HepG2 (cell line): Measurements from ENCODE around the gene TBCCD1. TPM values are rescaled to one million over a fixed set of nuclear protein-coding genes. Genes with fewer than 3 reads are reported as not detected.

Experiments
- ATAC-seq: fragments of 200-7000 bp; cut with Tn5 transposase; 3 replicates; pipeline ENCODE4 v1.9.1; 2020; ENCODE audit warnings: mild to moderate bottlenecking, moderate library complexity
- BruUV-seq: library from RNA; stranded (reverse); fragments of 400-500 nt; replicated peaks from 2 replicates; lab custom pipeline; 2021; lab: Mats Ljungman, UMichigan
- CTCF ChIA-PET: fragments of 300-600 bp; formaldehyde crosslinking; extraction: SDS; loops from one replicate; lab custom pipeline; 2021; ENCODE audit warnings: low total read pairs, inconsistent platforms, low intra/inter-chr PET ratio; lab: Yijun Ruan, JAX
- POLR2A ChIA-PET: fragments of 350-600 bp; sonication (Branson Sonifier 250); formaldehyde crosslinking; loops from one replicate; lab custom pipeline; 2020; ENCODE audit warnings: antibody characterized with exemption, inconsistent platforms; lab: Yijun Ruan, JAX
- DNase-seq: peaks from one replicate; pipeline ENCODE4 v3.0.0-alpha.2; 2015; ENCODE audit warnings: low spot score
- FAIRE-seq: peaks from 3 replicates; lab custom pipeline; 2011; peaks lifted over from hg19 to GRCh38; lab: Jason Lieb, UNC
- H2AFZ ChIP-seq: one replicate; pipeline ENCODE4 v1.6.1; 2011; ENCODE audit warnings: low read length, inconsistent platforms
- H3K27ac ChIP-seq: fragments of 300-600 bp; 3 replicates; pipeline ENCODE4 v1.8.0; 2011; ENCODE audit warnings: mixed run types, mild to moderate bottlenecking, mixed read lengths, low read length, inconsistent platforms; ENCODE audit not compliant: insufficient read depth; ENCODE audit errors: extremely low read length
- H3K27me3 ChIP-seq, 2 experiments: fragments of 200-600 bp in 1 of 2; 2 replicates in 1 of 2; 3 replicates in 1 of 2; pipeline versions ENCODE4 v1.6.0 to v1.8.0; 2011; ENCODE audit warnings: low read length in 2 of 2, mild to moderate bottlenecking in 2 of 2, moderate library complexity in 2 of 2, inconsistent platforms in 1 of 2; ENCODE audit not compliant: insufficient read depth in 2 of 2, control insufficient read depth in 1 of 2
- H3K36me3 ChIP-seq, 2 experiments: fragments of 200-600 bp in 1 of 2; replicated peaks in 1 of 2; 2 replicates in 1 of 2; 3 replicates in 1 of 2; pipeline versions ENCODE4 v1.5.1 to v1.8.0; 2011; ENCODE audit warnings: low read length in 2 of 2, inconsistent platforms in 1 of 2; ENCODE audit not compliant: insufficient read depth in 2 of 2, control insufficient read depth in 1 of 2
- H3K4me1 ChIP-seq: 2 replicates; pipeline ENCODE4 v1.5.1; 2012; ENCODE audit warnings: low read length, inconsistent platforms; ENCODE audit not compliant: insufficient read depth
- H3K4me2 ChIP-seq: 2 replicates; pipeline ENCODE4 v1.6.0; 2011; ENCODE audit warnings: low read depth, low read length, inconsistent platforms
- H3K4me3 ChIP-seq, 3 experiments: fragments of 200-600 bp in 1 of 3; sonication (generic), shearing (Covaris generic) in 1 of 3; replicated peaks in 1 of 3; 2 replicates each; pipeline ENCODE4 v1.5.1; 2011 to 2016; ENCODE audit warnings: low read length in 3 of 3, inconsistent platforms in 2 of 3, low read depth in 2 of 3, mild to moderate bottlenecking in 2 of 3, control low read depth in 1 of 3, mixed read lengths in 1 of 3; ENCODE audit not compliant: insufficient read depth in 1 of 3
- H3K79me2 ChIP-seq: one replicate; pipeline ENCODE4 v1.6.1; 2011; ENCODE audit warnings: low read length, inconsistent platforms; ENCODE audit not compliant: insufficient read depth
- H3K9ac ChIP-seq: 2 replicates; pipeline ENCODE4 v1.6.0; 2011; ENCODE audit warnings: mild to moderate bottlenecking, low read depth, low read length, inconsistent platforms; ENCODE audit not compliant: insufficient read depth
- H3K9me3 ChIP-seq: 2 replicates; pipeline ENCODE4 v1.5.1; 2012; ENCODE audit warnings: mild to moderate bottlenecking, low read length
- H4K20me1 ChIP-seq: 2 replicates; pipeline ENCODE4 v1.6.0; 2011; ENCODE audit warnings: inconsistent platforms, mild to moderate bottlenecking, low read length, moderate library complexity; ENCODE audit not compliant: insufficient read depth
- BRD4 ChIP-seq: sonication (generic); formaldehyde crosslinking; IDR thresholded peaks from 2 replicates; pipeline ENCODE4 v1.4.0; 2020; ENCODE audit warnings: missing genetic modification reagents
- E2F2 ChIP-seq: sonication (generic); formaldehyde crosslinking; IDR thresholded peaks from 2 replicates; pipeline ENCODE4 v1.4.0; 2020; ENCODE audit warnings: missing genetic modification reagents, borderline replicate concordance
- IRX3 ChIP-seq: sonication (generic); formaldehyde crosslinking; IDR thresholded peaks from 2 replicates; pipeline ENCODE4 v1.8.1; 2023; ENCODE audit warnings: mild to moderate bottlenecking, low read depth, missing genetic modification reagents, borderline replicate concordance
- KDM3A ChIP-seq: IDR thresholded peaks from 2 replicates; pipeline ENCODE4 v1.6.1; 2018; ENCODE audit warnings: low read depth, missing compliant biosample characterization
- RXRB ChIP-seq: IDR thresholded peaks from 2 replicates; pipeline ENCODE4 v1.6.1; 2016; ENCODE audit warnings: borderline replicate concordance, missing genetic modification reagents, missing compliant biosample characterization
- SALL1 ChIP-seq: sonication (generic); formaldehyde crosslinking; IDR thresholded peaks from 2 replicates; pipeline ENCODE4 v1.8.0; 2022; ENCODE audit warnings: mild to moderate bottlenecking, missing genetic modification reagents
- ZBTB38 ChIP-seq: sonication (generic); formaldehyde crosslinking; IDR thresholded peaks from 2 replicates; pipeline ENCODE4 v1.5.1; 2020; ENCODE audit warnings: mild to moderate bottlenecking, missing genetic modification reagents
- ZFP91 ChIP-seq: sonication (generic); formaldehyde crosslinking; IDR thresholded peaks from 2 replicates; pipeline ENCODE4 v1.9.0; 2022; ENCODE audit warnings: missing genetic modification reagents, mild to moderate bottlenecking, borderline replicate concordance
- ZNF501 ChIP-seq: sonication (generic); formaldehyde crosslinking; IDR thresholded peaks from 2 replicates; pipeline ENCODE4 v1.5.1; 2020; ENCODE audit warnings: mild to moderate bottlenecking, moderate library complexity, missing genetic modification reagents
- ZNF574 ChIP-seq: sonication (generic); formaldehyde crosslinking; IDR thresholded peaks from 2 replicates; pipeline ENCODE4 v1.4.0; 2020; ENCODE audit warnings: missing genetic modification reagents
- ZNF687 ChIP-seq: sonication (generic); formaldehyde crosslinking; IDR thresholded peaks from 2 replicates; pipeline ENCODE4 v1.5.1; 2020; ENCODE audit warnings: mild to moderate bottlenecking, missing genetic modification reagents, moderate library complexity
- ZNF83 ChIP-seq: sonication (generic); formaldehyde crosslinking; IDR thresholded peaks from 2 replicates; pipeline ENCODE4 v1.4.0; 2020; ENCODE audit warnings: missing genetic modification reagents, mild to moderate bottlenecking, borderline replicate concordance
- WGBS: methylation state at CpG from one replicate; pipeline ENCODE4 v1.1.6; 2017; ENCODE audit warnings: low lambda C conversion rate; 5-methylcytosine and 5-hydroxymethylcytosine counted together
- in situ Hi-C: cut with HindIII; loops from 2 replicates; pipeline ENCODE4 v1.10.0; 2017; ENCODE audit warnings: low pct_unique_long_range_greater_than_20kb; ENCODE audit not compliant: extremely low pct_ligation_motif_present
- intact Hi-C: fragments of 100-400 bp; cut with micrococcal nuclease; formaldehyde crosslinking; loops from one replicate; pipeline ENCODE4 v1.10.0; 2022; ENCODE audit not compliant: unreplicated experiment
- polyA plus RNA-seq, 8 experiments: library from polyadenylated mRNA; depleted of rRNA in 3 of 8; stranded (reverse) in 7 of 8; unstranded in 1 of 8; fragments of >200 nt; fragmentation: Illumina TruSeq in 4 of 8; extraction: Trizol in 4 of 8; gene quantifications; 2 replicates each; pipeline versions ENCODE4 v1.2.1 to v1.2.3, GENCODE V29; 2011 to 2016; ENCODE audit warnings: low read depth in 4 of 8, missing spikeins in 1 of 8, mixed read lengths in 1 of 8; ENCODE audit not compliant: insufficient read depth in 1 of 8
- total RNA-seq, 5 experiments: library from RNA; depleted of rRNA; stranded (reverse); fragments of >200 nt; fragmentation: Illumina TruSeq; extraction: Trizol; gene quantifications; 2 replicates each; pipeline ENCODE4 v1.2.3, GENCODE V29; 2016; ENCODE audit warnings: low read depth in 1 of 5

Gene TBCCD1
- total and polyA plus RNA-seq, 2 of the 13 experiments (the other 11 are each of a cell fraction or from before 2014, with no cell fraction given) = 13.6 to 16.2 TPM

- in situ Hi-C loops (no loop called here), intact Hi-C loops (loop anchor here (2.0 kb wide), 1 partner anchor 13 kb away; the partner anchor contains the start of gene AHSG)
- ChIA-PET CTCF (interaction anchor here (0.9 kb wide), 1 partner anchor 13 kb away, joined by 3 read pairs; the partner anchor contains the start of gene AHSG), POLR2A (interaction anchor here (0.7 to 27.1 kb wide), 5 partner anchors 6 to 184 kb away, joined by 3 to 854 read pairs (median 51); partner anchors contain the start of genes AHSG, DNAJB11, EIF4A2 and TBCCD1)
- H3K4me1 ChIP-seq = peaks cover 96% of the 10 kb centered on the region
- H3K79me2 ChIP-seq = peaks cover 6% of the 10 kb centered on the region
- no peaks in the 10 kb centered on the region for H3K36me3 ChIP-seq
- TSS peak; percentile 95 for BruUV-seq
- WGBS = 0% methylated on average over 2 of the region's 2 CpGs
- H4K20me1 ChIP-seq = no peaks in the 10 kb centered on the region
- no peak overlapping the region for H2AFZ ChIP-seq
- H3K4me3 ChIP-seq = peak overlapping the region; percentile 18 to 63 (median 34); a peak in 5 of 6 replicates
- FAIRE-seq = no peak
- peak; percentile 53 for ATAC-seq
- DNase-seq = no peak
- H3K27ac ChIP-seq = peak overlapping the region; percentile 95
- no peaks in the 10 kb centered on the region for H3K9me3 ChIP-seq
- H3K9ac ChIP-seq = peak overlapping the region; percentile 77
- H3K27me3 ChIP-seq = no peaks in the 10 kb centered on the region
- peak overlapping the region; percentile 88 for H3K4me2 ChIP-seq
- TF ChIP-seq BRD4 (CRISPR knock-in tag) (peak; percentile 33; the same call in 1 of the 2 replicates), IRX3 (0 out of 2 replicates have a peak, but pooled peaks have one; percentile 7), RXRB (peak; percentile 23; the same call in 1 of the 2 replicates), ZFP91 (CRISPR knock-in tag) (peak; percentile 58; the same call in 1 of the 2 replicates), ZNF687 (CRISPR knock-in tag) (peak; percentile 63), ZNF574 (CRISPR knock-in tag) (0 out of 2 replicates have a peak, but pooled peaks have one; percentile 6), KDM3A (CRISPR knock-in tag) (no peak), SALL1 (peak; percentile 35; the same call in 1 of the 2 replicates), ZNF83 (CRISPR knock-in tag) (no peak), ZBTB38 (CRISPR knock-in tag) (peak; percentile 60; the same call in 1 of the 2 replicates), E2F2 (CRISPR knock-in tag) (no peak), ZNF501 (CRISPR knock-in tag) (0 out of 2 replicates have a peak, but pooled peaks have one; percentile 5)
Observed at GRCh38 chr3:186599785-186600166, 32.6 kb upstream of the TBCCD1 start.
